DND-41 (cell line): ENCODE measurements around the gene HPDL.

ENCODE experiments used
- CTCF ChIP-seq: IDR thresholded peaks from 2 replicates; pipeline ENCODE4 v1.5.1; 2012; ENCODE audit warnings: borderline replicate concordance, low read length, moderate library complexity, mild to moderate bottlenecking; ENCODE audit not compliant: poor library complexity, severe bottlenecking; ENCODE audit errors: extremely low read depth
- EZH2 ChIP-seq: IDR thresholded peaks from 3 replicates; pipeline ENCODE4 v1.6.1; 2012; ENCODE audit warnings: borderline replicate concordance, low read depth, mild to moderate bottlenecking, moderate library complexity, low read length, inconsistent platforms; ENCODE audit not compliant: severe bottlenecking

- TF ChIP-seq CTCF = no peak
- no peak for TF ChIP-seq EZH2
Observed at GRCh38 chr1:45282351-45282750, 44.3 kb upstream of the HPDL start.
